Occipital lobe (tissue), 2 donors: ENCODE data around the gene MYO3B. TPM values are rescaled to one million over a fixed set of nuclear protein-coding genes. Genes with fewer than 3 reads are reported as not detected.

Experiments used
- DNase-seq: peaks from one replicate; lab custom pipeline; 2025; lab: John Stamatoyannopoulos, UW
- total RNA-seq: library from RNA; depleted of rRNA; stranded (reverse); fragments of >200 nt; gene quantifications from one replicate; pipeline ENCODE4 v1.2.3, GENCODE V29; 2014

Gene MYO3B
- total RNA-seq, 1 donor from 2014 or later, result 0.16 TPM

DNA sequence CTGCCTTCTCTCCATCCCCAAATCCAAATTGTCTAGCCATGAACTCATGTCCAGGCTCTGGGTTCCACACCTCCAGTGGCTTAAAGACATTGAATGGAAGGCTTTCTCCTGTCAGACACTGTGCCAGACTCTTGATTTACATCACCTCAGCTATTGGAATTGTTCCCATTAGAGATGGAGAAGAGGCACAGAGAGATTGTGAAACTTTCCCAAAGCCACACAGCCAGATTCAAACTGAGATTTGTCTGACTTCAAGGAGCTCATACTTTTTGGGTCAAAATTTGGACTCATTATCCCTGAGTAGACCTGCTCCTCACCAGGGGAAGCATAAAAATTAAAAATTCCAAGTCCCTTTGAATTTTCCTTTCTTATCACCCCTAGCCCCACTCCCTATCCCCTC lies 18.9 kb upstream of the MYO3B start:
- no peak for DNase-seq

DNA sequence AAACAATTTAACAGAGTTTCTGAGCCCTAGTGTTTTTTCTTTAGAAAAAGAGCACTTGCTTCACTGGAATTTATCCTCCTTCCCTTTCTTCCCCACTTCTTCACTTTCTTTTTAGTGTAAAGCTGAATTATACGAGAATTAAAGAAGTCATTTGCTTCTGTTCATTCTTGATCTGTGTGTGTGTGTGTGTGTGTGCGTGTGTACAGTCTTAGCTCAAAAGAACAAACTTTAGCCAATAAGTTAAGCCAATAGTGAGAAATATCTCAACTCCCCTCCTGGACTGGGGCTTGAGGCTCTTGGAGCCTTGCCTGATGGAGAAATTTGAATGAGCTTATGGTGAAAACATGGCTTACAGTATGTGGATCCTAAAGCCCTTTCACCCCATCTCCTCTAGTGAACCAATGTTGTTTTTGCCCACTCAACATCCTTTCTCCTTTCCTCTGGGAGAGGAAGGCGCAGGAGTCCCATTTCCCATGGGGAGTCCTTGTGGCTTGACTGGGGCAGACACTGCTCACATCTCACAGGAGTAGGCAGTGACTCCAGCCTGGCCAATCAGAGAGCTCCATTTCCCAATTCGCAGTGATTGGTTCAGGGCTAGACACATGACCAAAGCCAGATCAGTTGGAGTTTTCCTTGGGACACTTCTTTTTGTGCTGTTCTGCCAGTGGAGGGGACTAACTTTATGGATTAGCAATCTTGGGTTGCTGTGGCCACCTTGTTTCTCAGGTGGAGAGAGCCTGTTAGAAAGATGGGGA lies 16.3 kb upstream of the MYO3B start:
- DNase-seq, result no peak

GRCh38 chr2:170162271-170162632 lies 15.7 kb upstream of the MYO3B start:
- no peak for DNase-seq

DNA sequence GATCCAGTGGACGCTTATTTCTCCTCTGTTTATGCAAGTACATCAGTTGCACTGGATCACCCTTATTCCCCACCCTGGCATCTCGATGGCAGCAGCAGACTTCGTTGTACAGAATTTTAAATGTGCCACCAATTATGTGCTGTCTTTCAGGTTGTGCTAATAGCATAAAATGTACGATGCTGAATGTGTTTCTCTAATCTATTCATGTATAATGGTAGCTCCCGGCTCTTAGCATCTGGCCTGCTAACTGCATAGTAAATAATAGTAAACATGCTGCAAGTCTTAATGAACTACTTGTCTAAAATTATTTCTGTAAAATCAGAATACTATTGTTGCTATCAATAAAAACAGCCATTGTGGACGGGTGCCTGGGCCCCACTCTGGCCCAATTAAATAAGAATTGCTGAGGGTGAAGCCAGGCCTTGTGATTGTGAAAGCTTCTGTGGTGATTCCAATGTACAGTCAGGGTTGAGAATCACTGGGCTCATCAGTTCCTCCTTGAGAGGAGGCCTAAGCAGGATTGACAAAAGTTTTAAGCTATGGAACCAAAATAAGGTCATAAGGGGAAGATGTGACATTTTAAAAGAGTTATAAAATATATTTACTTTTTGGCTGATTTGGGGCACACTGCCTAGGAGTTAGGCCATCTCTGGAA lies 14.4 kb upstream of the MYO3B start:
- no peak for DNase-seq

DNA sequence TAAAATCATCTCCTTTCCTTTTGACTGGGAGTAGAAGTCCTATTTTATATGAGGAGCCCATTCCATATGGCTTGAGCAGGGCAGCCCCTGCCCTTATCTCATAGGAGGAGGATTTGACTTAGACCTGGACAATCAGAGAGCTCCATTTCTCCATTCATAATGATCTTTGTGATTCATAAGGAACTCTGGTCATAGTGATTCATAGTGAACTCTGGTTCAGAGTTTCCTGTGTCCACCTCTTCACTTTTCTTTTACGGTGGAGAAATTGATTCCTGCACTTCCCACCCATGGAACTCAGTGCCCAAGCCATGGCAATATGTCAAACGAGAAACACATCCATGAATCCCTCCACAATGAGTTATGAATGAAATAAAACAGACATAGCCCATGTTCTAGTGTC lies 12.8 kb upstream of the MYO3B start:
- DNase-seq, result no peak

GRCh38 chr2:170166735-170167134 lies 11.2 kb upstream of the MYO3B start:
- no peak for DNase-seq

DNA sequence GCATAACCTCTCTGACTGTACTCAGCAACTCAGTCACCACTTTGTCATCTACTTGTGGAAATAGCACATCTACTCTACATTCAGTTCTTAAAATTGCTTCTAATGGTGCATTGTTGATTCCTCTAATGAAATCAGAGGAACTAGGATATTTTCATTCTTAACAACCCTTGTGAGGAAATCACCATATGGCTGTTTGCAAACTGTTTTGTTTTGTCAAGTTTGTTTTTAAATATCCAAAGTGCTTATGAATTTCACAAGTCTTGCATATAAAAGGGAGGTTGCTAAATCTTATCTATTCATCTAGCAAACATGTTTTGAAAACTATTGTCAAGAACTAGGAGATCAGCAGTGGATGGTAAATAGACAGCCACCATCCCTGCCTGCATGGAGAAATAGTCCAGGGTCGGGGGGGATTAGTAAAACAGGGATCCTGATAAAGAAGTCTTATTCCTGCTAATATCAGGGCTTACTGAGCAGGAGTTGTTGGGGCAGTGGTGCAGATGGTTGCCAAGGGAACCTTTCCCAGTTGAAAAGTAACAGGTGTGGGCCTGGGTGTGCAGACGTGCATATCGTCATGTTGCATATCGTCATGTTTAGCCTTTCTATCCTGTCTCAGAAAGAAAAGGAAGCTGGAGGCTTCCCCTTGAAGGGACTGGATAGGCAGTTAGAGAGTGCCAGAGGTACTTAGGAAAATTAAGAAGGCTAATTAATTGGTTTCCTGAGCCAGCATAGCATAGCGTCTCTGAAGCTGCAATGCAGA lies 7.5 kb upstream of the MYO3B start:
- DNase-seq, result no peak

DNA sequence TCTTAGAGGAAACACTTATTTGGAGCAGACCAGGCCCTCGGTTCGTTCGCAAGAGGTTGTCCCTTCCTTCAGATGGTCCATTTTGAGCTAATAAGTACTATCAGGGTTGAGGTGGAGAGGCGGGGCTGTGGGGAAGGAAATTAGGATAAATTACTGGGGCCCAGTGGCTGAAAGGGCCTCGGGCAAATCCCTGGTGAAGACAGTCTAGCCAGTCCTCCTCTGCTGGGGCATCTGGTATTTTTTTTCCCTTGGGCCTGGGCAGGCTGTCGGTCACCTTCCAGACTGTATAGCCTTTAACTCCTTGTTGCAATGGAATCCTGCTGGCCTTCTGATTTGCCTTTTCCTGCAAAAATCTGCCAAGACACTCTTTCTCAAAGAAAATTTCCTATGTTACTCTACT lies 1.7 kb upstream of the MYO3B start:
- DNase-seq, result no peak

DNA sequence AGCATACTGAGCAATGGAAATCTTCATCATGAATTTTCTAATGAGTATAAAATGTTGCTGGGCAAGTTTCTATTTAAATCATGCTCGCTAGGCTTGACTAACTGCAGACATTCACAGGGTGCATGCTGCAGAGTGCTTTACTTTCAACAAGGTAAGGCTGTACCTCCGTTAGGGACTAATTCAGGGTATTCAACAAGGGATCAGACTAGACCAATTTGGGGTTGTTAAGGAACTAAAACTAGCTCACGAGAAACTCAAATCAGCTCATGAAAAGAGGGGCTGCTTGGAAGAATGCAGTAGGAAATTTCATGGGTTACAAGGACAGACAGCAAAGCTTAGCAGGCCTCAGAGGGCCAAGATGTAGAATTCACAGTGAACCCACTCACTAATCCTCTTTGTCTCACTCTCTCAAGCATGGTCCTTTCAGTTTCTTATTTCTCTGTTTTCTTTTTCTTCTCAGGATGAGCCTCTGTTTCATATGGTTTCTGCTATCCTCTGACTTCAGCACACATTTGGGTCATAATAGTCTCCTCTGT lies 2.2 kb downstream of the MYO3B start:
- no peak for DNase-seq

DNA sequence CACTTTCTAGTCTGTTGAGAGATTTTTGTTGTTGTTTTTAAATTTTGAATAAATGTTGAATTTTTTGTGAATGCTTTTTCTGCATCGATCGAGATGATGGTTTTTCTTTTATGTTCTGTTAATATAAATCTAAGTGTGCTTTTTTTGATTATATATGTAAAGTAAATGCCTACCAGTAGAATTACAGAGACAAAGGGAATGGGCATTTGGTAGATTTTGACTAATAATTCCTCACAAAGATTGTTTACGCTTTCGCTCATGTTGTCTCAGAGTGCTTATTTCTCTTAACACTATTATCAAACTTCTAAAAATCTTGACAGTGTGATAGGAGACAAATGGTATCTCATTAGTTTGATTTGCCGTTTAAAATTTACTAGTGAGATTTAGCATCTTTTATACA lies 3.7 kb downstream of the MYO3B start:
- DNase-seq, result no peak

DNA sequence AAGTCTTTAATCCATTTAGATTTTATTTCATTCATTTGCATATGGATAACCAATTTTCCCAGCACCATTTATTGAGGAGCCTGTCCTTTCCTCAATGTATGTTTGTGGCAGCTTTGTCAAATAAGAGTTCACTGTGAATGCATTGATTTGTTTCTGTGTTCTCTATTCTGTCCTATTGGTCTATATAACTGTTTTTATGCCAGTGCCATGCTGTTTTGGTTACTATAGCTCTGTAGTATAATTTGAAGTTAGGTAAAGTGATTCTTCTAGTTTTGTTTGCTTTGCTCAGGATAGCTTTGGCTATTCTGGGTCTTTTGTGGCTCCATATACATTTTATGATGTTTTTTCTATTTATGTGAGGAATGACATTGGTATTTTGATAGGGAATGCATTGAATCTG lies 7.4 kb downstream of the MYO3B start:
- no peak for DNase-seq

DNA sequence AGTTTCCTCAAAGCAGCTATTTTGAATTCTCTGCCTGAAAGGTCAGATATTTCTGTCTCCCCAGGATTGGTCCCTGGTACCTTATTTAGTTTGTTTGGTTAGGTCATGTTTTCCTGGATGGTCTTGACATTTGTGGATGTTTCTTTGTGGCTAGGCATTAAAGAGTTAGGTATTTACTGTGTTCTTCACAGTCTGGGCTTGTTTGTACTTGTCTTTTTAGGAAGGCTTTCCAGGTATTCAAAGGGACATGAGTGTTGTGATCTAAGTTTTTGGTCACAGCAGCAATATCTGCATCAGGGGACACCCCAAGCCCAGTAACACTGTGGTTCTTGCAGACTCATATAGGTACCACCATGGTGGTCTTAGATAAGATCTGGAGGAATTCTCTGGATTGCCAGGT lies 11.8 kb downstream of the MYO3B start:
- no peak for DNase-seq

GRCh38 chr2:170190172-170190571 lies 12.2 kb downstream of the MYO3B start:
- no peak for DNase-seq

DNA sequence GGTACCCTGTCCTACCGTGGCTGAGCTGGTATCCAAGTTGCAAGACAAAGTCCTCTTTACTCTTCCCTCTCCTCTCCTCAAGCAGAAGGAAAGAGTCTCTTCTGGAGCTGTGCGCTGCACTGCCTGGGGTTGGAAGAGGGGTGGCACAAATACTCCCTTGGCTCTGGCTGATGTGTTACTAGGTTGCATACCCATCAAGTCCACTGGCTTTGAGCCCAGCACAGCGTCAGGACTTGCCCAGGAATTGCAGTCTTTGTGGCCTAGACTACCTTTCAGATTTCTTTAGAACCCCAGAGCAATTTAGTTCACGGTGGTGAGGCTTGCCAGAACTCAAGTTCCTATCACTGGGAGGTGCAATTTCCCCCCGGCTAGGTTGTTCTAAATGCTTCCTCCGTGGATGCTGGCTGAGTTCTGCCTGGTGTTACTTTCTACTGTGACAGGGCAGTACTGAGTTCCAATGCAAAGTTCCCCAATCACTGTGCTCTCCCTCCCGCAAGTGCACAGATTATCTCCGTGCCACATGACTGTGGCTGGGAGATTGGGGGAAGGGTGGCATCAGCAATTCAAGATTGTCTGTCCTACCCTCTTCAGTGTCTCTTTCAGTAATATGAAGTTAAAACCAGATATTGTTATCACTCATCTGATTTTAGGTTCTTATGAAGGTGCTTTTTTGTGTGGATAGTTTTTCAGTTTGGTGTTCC lies 13.4 kb downstream of the MYO3B start:
- no peak for DNase-seq

DNA sequence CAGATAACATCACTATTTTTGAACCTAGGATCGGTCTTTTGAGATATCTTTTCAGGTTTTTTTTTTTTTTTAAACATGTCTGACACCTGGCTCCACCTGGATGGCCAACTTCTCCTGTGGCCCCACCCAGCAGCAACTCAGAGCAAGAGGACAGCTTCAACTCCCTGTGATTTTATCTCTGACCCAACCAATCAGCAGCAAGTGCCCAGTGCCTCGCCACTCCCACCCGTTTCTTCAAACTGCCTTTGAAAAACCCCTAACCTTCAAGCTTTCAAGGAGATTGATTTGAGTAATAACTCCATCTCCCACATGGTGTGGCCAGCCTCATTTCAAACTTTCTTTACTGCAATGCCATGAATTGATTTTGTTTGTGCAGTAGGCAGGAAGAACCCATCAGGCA lies 19.0 kb downstream of the MYO3B start:
- DNase-seq, result no peak

GRCh38 chr2:170201275-170201674 lies 23.3 kb downstream of the MYO3B start:
- DNase-seq, result no peak

GRCh38 chr2:170201734-170202393 lies 23.9 kb downstream of the MYO3B start:
- DNase-seq, result no peak

DNA sequence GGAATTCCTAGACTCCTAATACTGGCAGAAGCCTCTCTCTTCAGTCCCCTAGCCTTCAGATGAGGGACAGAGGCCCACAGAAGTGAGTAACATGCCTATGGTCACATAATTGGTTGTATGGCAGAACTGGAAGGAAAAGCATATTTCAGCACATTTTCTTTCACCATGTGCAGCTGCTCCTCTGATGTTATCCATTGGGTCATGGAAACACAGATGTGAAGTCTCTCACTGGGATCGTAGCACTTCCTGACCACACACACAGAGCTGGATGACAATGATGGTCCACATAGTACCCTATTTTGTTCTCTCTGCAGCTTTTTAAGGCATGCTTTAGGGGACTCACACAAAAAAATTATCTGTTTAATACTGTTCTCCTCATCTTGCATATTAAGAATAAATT lies 24.5 kb downstream of the MYO3B start:
- DNase-seq, result no peak

DNA sequence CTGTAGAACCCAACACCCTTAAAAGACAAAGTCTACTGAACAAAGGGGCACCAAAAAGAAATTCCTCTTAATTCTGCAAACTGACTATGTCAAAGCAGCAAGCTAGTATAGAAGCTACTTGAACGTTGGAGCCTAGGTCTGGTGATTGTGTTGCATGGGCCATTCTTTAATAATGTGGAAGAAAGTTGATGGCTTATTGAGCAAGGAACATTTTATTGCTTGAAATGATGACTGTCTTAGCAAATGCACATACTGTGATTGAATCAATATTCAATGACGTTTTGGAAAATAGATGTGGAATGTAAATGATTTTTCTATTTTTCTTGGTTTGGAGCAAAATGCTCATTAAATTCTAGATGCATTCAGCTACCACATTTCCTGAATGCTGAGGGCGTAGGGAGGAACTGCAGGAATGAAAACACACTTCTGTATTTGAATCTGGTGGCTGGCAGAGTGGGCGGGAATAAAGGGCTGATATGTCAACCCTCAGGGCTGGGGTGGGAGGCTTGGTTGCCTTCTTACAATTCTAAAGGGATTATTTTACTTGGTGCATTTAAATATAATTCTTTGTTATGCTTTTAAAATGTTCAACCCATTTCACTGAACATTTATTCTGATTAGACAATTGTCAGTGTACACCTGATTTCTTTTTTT lies 26.5 kb downstream of the MYO3B start:
- no peak for DNase-seq

- no peak for DNase-seq
These were observed 28.3 kb downstream of the MYO3B start for GRCh38 chr2:170206246-170206645.
